GM18870 (cell line): Measurements from ENCODE around the gene ANKRD42.

Experiments
- ATAC-seq: cut with Tn5 transposase; IDR thresholded peaks from one replicate; pipeline ENCODE4 v1.9.1; 2021; ENCODE audit warnings: moderate library complexity; ENCODE audit not compliant: unreplicated experiment

ANKRD42 gene

DNA sequence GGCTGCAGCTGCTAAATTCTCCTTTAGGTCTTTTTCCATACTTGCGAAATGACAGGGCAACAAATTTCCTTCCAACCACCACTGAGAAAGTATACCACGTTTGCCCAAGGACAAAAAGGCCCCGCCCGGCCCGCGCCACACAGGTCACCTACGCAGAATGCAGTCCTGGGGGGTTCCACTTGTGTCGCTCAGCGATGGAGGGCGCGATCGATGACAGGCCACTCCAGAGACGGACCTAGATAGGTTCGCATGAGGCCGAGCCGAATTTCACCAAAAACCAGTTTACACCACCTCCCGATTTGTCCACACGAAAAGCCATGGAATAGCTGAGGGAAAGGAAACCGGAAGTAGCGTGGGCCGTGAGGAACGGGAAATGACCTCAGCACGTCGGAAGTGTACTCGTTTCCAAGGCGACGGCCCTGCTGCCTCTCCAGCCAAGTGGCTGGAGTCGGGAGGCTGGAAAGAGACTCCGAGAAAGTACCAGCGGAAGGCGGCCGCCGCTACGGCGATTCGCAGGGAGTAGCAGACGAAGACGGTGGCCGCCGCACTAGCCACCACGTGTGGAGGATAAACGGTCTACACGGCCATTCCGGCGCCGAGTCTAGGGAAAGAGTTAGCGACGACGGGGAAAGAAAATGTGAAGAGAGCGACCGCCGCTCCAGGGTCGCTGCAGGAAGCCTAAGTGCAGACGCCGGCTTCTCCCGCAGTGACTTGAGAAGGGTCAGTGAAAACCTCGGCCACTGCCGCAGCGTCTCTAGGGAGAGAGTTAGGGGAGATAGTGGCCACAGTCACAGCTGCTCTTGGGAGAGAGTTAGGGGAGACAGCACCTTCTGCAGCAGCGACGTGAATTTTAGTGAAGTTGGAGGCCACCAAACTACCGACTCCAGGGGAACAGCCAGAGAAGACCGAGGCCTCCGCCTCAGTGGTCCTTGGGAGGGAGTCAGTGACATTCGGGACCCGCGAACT, at the start of gene ANKRD42:
ANKRD42 (plus strand) TSS at position 398 of the 966 bp plus-strand sequence. CDS start 959 bp downstream, outside the sequence.
- ATAC-seq, result peak; percentile 87

DNA sequence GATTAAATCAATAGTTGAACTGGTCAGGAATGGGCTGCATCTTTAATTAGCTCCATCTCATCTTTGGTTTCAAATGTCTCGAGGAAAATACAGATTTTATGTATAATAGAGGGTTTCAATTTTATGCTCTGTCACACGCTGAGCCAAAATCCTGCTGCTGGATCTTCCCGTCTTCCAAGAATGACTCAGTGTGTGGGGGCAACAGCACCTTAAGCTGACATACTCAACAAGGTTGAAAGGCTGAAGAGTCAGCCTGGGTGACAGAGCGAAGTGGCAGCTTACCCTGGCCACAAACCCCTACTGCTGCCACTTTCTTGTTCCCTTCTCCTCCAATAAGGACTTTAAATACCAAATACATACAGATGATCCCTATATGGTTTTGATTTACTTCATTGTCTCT, 45.6 kb upstream of the ANKRD42 start:
- ATAC-seq, result no peak

DNA sequence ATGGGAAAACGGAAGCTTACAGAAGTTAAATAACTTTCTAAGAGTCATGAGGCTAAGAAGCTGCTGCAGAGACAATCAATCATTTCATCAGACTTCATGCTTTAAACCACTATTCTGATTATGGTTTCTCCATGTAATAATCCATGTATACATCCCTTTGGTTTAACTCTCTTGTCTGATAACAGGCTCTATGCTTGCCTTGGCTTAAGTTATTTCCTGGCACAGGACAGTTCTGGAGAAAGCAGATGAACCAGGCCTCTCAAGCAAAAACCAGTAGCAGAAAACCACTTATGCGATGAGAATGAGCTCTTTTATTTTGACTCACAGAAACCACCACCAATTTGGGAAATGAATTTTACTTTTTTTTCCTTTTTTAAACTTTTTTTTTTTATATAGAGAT, 43.1 kb upstream of the ANKRD42 start:
- no peak for ATAC-seq

DNA sequence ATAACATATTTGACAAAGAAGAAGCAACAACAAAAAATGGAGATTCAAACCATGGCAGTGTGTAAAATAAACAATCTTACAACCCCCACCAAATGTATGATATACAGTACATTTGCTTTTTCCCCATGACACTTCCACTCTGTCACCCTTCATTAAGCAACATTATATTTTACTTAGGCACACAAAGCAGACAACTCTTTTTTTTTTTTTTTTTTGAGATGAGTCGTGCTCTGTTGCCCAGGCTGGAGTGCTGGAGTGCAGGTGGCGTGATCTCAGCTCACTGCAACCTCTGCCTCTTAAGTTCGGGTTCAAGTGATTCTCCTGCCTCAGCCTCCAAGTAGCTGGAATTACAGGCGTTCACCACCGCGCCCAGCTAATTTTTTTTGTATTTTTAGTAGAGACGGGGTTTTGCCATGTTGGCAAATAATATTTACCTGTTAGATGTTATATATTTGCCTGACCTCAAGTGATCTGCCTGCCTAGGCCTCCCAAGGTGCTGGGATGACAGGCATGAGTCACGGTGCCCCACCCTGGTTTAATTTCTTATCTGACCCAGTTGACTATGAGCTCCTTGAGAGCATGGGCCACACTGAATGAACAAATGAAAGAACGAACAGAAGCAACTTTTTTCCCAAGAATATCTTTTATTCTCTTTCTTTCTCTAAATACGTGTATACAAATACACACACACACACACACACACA, 42.1 kb upstream of the ANKRD42 start:
- ATAC-seq, result no peak

DNA sequence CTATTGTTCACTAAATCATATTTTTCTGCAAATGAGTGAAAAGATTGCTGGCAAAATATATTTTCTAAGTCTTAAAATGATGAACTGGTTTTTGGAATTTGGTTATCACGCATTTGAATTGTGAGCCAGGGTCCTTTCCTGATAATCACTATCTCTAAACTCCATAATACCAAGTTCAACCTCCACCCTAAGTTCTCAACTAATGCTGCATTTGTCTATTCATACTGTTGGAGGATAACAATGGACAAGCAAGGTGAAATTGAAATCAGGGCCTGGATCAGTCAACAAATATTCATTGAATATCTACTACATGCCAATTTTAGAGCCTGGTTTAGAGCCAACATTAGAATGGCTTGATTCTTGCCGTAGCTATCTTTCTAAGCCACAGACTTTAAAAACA, 41.2 kb upstream of the ANKRD42 start:
- ATAC-seq, result no peak

DNA sequence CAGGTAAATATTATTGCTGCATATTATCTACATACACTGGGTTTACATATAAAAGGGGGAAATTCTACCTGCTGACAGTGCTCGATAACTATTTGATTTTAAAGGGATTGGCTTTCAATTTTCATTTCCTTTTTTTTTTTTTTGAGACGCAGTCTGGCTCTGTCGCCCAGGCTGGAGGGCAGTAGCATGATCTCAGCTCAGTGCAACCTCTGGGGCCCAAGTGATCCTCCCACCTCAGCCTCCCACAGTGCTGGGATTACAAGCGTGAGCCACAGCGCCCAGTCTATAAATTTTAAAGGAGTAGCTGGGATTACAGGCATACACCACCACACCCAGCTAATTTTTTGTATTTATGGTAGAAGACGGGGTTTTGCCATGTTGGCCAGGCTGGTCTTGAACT, 39.7 kb upstream of the ANKRD42 start:
- no peak for ATAC-seq

DNA sequence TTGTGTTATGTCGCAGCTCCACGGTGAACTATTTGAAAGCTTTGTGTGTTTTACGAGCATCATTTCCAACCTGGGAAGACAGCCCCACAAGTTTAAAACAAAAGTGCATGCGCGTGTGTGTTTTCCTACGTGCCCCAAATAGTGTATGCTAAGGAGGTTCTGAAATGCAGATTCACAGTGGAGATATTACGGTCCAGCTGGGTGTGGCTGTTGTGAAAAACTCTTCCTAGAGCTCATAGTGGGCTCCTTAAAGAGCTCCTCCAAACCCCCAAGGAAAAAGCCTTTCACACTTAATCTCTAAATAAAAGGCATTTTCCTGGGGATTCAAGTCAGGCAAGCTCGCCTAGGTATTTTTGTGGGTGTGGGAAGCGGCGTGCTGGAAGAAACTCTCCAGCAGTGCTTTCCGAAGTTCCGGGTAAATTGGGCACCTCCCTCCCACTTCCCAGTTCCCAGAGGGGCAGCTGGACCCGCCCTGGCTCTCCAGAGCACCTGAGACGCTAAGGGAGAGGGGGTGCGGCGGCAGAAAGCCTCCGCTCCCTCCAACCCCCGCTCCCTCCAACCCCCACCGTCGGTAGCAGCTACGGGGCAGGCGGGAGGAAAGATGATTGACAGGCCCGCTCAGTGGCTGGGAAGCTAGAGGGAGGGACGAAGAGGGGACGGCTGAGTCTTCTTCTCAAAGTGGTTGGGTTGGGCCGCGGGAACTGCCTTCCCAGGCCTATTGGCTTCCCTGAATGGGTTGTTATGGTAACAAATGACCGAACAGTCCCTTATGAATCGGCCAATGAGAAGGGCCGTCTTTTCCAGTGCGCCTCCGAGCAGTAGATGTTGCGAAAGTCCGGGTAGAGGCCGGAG, 37.1 kb upstream of the ANKRD42 start:
- peak; percentile 97 for ATAC-seq

DNA sequence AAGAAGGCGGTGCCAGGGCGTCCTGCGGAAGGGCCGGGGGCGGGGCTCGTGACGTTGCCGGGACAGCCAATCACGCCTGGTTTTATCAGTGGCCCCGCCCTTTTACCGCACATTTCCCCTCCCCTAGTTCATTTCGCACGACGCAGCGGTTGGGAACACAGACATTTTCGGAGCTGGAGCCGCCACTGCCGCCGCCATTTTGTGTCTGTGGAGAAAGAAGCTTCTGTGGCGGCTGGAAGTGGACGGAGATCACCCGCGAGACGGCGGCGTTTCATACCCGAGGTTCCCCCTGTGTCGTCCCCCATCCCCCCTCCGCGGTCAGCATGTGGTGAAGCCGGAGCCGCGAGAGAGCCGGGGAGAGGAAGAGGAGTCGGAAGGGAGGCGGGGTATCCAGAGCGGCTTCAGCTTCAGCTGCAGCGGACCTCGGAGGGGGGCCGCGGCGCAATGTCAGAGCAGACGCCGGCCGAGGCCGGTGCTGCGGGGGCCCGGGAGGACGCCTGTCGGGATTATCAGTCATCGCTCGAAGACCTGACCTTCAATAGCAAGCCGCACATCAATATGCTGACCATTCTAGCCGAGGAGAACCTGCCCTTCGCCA, 36.4 kb upstream of the ANKRD42 start, which contains the start of gene PCF11:
PCF11 (plus strand) TSS at position 136 of the 598 bp plus-strand sequence; CDS start at position 445, 309 bp downstream.
- ATAC-seq, result no peak

DNA sequence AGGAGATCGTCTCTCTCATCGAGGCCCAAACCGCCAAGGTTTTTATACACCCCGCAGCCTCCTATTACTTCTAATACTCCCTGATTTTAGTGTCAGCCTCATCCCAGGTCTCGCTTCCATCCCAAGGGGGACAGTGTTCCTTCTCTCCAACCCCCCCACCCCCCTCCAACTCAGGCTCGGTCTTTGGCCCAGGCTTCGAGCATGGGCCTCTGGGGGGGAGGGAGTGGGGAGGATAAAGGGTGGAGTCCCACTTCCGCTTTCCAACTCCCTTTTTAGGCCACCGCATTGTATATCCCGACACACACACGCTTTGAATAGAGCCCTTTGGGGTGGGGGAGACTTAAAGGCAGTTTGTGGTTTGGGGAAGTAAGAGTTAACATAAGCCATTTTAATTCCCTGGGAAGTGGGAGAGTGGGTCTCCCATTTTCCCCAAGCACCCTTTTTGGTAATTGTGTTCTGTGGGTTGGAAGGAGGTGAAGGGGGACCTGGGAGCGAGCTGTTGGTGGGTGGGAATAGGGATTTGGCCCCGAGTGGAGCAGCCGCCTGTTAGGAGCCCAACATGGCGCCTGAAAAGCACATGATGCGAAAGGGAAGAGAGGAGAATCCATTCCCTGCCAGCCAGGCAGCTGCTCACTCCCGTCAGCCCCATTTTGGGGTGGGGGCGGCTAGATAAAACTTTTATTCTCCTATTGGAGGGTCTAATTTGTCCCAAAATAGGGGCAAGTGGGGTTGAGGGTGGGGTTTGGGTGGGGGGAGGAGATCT, 35.7 kb upstream of the ANKRD42 start:
- no peak for ATAC-seq

DNA sequence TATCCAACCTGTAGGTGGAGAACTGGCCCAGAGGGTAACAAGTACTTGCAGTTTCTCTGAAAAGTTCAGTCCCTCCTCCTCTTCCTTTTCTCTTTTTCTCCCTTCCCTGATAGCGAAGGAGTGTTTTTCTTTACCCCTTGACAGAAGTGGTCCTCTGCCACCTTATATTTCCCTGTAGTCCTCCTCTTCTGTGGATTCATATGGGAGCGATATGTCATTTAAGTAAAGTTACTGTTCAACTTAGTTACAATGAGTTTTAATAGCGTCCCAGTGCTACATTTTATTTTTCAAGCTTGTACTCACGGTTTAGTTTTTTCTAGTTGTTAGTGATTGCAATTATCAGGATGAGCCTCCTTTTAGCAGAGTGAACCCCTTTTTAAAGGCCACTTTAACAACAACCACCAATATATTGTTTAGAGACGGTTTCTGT, 35.1 kb upstream of the ANKRD42 start:
- ATAC-seq, result no peak

DNA sequence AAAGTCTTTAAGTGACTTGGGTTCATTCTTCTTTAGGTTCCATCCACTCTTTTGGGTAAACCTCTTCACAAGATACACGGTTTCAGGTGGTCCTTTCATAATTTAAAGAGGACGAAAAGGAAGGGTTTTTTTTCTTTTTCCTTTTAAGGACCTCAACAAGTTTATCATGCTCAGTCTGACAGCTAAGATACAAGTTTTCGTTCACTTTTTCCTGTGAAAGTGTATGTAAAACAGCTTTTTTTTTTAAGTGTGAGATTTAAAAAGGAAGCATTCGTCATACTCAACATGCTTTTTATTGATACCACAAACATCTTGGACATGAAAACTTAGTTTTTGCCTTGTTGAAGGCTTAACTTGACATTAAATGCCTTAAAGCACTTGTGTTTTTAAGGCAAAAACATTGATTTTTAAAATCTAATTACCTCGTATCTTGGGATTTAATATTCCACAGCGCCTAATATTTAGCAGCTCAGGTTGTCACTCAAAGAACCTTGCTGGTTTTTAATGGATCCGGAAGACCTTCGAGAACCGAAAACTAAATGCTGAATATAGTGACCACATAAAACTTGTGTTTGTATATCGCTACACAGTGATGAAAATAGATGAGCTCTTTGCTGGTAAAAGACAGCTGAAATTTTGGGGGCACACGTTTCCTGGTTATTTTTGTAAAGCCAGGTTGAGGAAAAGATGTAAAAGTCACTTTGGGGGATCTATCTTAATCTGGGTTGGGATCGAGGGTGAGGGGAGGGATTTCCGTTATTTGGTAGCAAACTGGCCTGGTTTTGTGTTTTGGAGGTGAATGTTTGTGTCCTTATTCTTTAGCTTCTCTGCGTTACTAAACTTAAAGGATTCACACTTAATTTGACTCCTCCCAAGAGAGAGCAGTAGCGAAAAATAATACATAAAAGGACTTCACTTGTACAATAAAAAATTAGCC, 34.3 kb upstream of the ANKRD42 start:
- no peak for ATAC-seq

DNA sequence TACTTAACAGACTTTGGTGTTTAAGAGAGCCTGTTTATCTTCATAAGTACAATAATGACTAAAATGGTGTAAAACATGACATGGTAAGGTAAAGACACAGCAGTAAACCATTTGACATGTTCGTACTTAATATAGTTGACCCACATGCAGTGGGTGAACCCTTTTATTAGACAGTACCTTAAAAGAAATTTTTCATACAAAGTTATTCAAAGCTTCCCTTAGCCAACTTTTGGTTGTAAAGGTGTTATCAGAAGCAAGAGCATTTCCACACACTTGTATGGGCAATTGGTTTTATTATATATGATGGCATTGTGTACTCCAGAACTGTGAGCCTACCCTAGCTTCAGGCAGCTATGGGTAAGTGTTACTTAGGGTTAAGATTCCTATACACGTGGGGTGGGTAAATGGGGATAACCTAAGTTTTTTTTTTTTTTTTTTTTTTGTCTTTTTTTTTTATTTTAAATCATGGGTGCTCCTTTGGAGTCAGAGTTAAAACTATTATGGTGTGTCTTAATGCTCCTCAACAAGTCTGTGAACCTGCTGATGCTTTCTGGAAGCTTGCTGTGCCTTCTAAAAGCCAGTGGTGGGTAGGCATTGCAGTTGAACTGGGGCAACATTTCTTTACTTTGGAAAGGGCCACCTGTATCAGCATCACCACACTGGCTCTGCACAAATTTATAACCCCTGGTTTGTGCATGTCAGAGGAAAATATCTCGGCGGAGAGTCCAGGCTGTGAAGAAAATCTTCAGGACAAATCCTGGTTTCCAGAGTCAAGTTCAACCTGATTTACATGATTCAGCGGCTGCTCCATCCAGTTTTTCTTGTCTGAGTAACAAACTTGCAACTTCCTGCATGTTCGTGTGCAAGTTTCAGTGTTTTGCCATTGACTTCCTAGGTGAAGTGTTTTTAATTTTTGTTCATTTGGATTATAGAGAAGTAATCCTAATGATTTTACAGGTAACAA, 33.3 kb upstream of the ANKRD42 start:
- no peak for ATAC-seq

DNA sequence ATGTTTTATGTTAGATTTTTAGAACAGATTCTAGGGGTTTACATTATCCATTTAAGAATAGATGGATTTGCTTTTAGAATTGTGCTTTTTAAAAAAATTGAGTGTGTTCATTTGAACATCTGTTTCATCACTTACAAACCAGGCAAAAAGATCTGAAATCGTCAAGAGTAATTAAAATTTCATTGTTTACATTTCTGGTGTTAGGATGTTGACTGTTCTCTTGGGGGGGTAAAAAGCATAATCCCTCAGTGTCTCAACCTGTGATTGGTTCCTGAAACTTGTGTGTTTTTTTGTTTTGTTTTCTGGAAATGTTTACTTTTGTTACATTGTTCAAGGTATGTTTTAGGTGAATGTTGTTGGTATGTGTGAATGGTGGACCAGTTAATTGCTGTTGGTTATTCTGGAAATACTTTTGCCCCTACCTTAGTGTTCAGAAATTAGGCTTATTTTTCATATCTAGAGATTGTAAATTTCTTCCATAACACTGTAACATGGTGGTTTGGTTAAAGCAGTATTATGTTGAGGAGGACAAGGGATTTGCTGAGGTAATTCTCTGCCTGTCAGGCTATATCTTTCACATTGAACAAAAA, 31.8 kb upstream of the ANKRD42 start:
- no peak for ATAC-seq

DNA sequence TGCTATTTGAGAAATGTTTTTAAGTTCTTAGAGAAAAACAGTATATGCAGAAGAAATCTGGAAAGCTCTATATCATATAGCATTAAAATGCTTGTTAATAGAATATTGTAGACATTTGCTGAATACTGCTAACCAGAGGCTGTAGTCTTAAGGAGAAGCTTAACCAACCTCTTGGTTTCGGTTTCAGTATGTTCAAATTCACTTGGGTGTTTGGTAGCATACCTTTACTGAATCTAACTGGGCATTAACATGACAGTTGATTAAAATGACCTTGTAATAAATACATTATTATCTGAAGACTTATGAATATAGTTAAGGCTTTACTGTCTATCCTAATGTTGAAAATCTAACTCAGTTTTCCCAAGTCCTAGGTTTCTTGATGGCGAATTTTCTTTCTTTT, 31.1 kb upstream of the ANKRD42 start:
- ATAC-seq, result peak; percentile 60

DNA sequence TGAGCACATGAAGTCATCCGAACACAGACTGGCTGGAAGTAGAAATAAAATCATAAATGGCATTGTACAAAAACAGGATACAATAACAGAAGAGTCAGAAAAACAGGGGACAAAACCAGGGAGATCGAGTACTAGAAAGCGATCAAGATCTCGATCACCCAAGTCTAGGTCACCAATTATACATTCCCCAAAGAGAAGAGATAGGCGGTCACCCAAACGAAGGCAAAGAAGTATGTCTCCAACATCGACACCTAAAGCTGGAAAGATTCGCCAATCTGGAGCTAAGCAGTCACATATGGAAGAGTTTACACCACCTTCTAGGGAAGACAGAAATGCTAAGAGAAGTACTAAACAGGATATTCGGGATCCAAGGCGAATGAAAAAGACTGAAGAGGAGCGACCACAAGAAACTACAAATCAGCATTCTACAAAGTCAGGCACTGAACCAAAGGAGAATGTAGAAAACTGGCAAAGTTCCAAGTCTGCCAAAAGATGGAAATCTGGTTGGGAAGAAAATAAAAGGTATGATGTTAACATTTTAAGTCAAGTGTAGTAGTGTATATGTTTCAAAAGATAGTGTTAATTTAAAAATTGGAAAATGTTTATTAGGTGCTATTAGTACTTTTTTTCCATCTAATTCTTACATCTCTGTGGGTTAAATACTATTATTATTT, 27.2 kb upstream of the ANKRD42 start:
- ATAC-seq, result no peak

DNA sequence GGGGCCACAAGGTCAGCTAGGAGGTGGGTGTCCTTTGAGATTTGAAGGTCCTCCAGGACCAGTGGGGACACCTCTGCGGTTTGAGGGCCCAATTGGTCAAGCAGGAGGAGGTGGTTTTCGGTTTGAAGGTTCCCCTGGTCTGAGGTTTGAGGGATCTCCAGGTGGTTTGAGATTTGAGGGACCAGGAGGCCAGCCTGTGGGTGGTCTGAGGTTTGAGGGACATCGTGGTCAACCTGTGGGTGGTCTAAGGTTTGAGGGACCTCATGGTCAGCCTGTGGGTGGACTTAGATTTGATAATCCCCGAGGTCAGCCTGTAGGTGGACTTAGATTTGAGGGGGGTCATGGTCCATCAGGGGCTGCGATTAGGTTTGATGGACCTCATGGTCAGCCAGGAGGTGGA, 24.8 kb upstream of the ANKRD42 start:
- ATAC-seq, result no peak

DNA sequence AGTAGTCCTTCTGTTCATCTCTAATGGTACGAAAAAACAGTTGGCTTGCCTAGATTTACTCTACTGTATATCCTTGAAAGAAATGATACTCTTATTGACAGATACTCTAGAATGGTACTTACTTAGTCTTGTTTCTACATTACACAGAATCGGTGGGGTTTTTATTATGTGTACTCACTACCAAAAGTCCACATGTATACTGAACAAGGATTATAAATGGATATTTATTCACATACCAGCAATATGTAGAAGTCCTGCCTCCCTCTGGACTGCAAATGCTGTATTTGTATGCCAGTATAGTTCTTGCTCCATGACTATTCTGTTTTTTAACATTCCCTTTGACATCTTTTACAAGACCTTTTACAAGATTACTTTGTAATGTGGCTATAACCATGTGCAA, 22.6 kb upstream of the ANKRD42 start:
- no peak for ATAC-seq
